C4-2B (cell line): ENCODE data around the gene P2RY8.

Experiments used
- CTCF ChIP-seq: fragments of 450-650 bp; conservative IDR thresholded peaks from 2 replicates; pipeline ENCODE4 v1.5.1; 2017; ENCODE audit warnings: mild to moderate bottlenecking
- ZFX ChIP-seq: fragments of 450-650 bp; IDR thresholded peaks from 2 replicates; pipeline ENCODE4 v1.6.1; 2017

GRCh38 chrX:1466232-1466661, 70.7 kb downstream of the P2RY8 start:
- no peak for TF ChIP-seq CTCF
- TF ChIP-seq ZFX: no peak
